Peyer's patch (tissue), 4 donors: Measurements from ENCODE around the gene TRIM56. TPM values are rescaled to one million over a fixed set of nuclear protein-coding genes. Genes with fewer than 3 reads are reported as not detected.
"Not testable (repeated sequence)": the region's sequence is repeated elsewhere in the genome, so short reads cannot be mapped to it uniquely, and the experiment has no call there.

Experiments
- DNase-seq, 3 donors: peaks; one replicate each; pipeline ENCODE4 v3.0.0-alpha.2; 2017 to 2019
- H3K27ac ChIP-seq, 4 donors: fragments of 200-600 bp; sonication (generic); one replicate each; pipeline ENCODE4 v1.5.1; 2016 to 2019
- H3K27me3 ChIP-seq, 2 donors: fragments of 200-600 bp; sonication (generic); one replicate each; pipeline ENCODE4 v1.5.1; 2019
- H3K36me3 ChIP-seq, 3 donors: fragments of 200-600 bp; sonication (generic); one replicate each; pipeline ENCODE4 v1.5.1; 2016 to 2019
- H3K4me1 ChIP-seq, 4 donors: fragments of 200-600 bp; sonication (generic); one replicate each; pipeline ENCODE4 v1.5.1; 2016 to 2019
- H3K4me3 ChIP-seq, 4 donors: fragments of 200-600 bp; sonication (generic); 1 replicate in 3 of 4; 2 replicates in 1 of 4; pipeline ENCODE4 v1.5.1; 2016 to 2019; ENCODE audit warnings: mild to moderate bottlenecking in 1 of 4
- H3K9me3 ChIP-seq, 4 donors: fragments of 200-600 bp; sonication (generic); one replicate each; pipeline ENCODE4 v1.5.1; 2016 to 2019; ENCODE audit warnings: mild to moderate bottlenecking in 1 of 4
- POLR2A ChIP-seq, 2 donors: fragments of 450-650 bp; IDR thresholded peaks; one replicate each; pipeline ENCODE4 v1.5.1; 2017; ENCODE audit warnings: antibody characterized with exemption in 2 of 2, mild to moderate bottlenecking in 2 of 2, moderate library complexity in 2 of 2
- total RNA-seq, 4 donors: library from RNA; depleted of rRNA; stranded (reverse); fragments of >200 nt; gene quantifications; one replicate each; pipeline ENCODE4 v1.1.0, GENCODE V29; 2016
- TF ChIP-seq, protein P1 (sequence below), 6 experiments: fragments of 450-650 bp in 4 of 6; fragments of 200-600 bp in 2 of 6; sonication (generic) in 1 of 6; IDR thresholded peaks; one replicate each; pipeline ENCODE4 v1.5.1; 2017 to 2019; ENCODE audit warnings: antibody characterized with exemption in 6 of 6, mild to moderate bottlenecking in 3 of 6, moderate library complexity in 1 of 6

TRIM56 gene
- total RNA-seq, 4 donors from 2014 or later: 19.4 to 43.7 (median 38.3) TPM

DNA sequence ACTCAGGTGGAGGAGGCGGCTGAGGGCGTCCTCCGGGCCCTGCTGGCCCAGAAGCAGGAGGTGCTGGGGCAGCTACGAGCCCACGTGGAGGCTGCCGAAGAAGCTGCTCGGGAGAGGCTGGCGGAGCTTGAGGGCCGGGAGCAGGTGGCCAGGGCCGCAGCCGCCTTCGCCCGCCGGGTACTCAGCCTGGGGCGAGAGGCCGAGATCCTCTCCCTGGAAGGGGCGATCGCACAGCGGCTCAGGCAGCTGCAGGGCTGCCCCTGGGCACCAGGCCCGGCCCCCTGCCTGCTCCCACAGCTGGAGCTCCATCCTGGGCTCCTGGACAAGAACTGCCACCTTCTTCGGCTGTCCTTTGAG is 2.8 kb downstream of the TRIM56 start:
- no peaks in the 10 kb centered on the region for H3K9me3 ChIP-seq
- no peak for TF ChIP-seq POLR2A (IDR thresholded peaks at IDR 0.05)
- TF ChIP-seq, protein P1, sequence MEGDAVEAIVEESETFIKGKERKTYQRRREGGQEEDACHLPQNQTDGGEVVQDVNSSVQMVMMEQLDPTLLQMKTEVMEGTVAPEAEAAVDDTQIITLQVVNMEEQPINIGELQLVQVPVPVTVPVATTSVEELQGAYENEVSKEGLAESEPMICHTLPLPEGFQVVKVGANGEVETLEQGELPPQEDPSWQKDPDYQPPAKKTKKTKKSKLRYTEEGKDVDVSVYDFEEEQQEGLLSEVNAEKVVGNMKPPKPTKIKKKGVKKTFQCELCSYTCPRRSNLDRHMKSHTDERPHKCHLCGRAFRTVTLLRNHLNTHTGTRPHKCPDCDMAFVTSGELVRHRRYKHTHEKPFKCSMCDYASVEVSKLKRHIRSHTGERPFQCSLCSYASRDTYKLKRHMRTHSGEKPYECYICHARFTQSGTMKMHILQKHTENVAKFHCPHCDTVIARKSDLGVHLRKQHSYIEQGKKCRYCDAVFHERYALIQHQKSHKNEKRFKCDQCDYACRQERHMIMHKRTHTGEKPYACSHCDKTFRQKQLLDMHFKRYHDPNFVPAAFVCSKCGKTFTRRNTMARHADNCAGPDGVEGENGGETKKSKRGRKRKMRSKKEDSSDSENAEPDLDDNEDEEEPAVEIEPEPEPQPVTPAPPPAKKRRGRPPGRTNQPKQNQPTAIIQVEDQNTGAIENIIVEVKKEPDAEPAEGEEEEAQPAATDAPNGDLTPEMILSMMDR (IDR thresholded peaks at IDR 0.05): no peak
- H3K27me3 ChIP-seq: no peaks in the 10 kb centered on the region
- H3K4me3 ChIP-seq: no peak overlapping the region
- peaks cover 0 to 36% (median 0%) of the 10 kb centered on the region in 3 donors for H3K36me3 ChIP-seq
- H3K27ac ChIP-seq: no peak overlapping the region
- no peak for DNase-seq
- peaks cover 0 to 27% (median 8%) of the 10 kb centered on the region in 4 donors for H3K4me1 ChIP-seq

DNA sequence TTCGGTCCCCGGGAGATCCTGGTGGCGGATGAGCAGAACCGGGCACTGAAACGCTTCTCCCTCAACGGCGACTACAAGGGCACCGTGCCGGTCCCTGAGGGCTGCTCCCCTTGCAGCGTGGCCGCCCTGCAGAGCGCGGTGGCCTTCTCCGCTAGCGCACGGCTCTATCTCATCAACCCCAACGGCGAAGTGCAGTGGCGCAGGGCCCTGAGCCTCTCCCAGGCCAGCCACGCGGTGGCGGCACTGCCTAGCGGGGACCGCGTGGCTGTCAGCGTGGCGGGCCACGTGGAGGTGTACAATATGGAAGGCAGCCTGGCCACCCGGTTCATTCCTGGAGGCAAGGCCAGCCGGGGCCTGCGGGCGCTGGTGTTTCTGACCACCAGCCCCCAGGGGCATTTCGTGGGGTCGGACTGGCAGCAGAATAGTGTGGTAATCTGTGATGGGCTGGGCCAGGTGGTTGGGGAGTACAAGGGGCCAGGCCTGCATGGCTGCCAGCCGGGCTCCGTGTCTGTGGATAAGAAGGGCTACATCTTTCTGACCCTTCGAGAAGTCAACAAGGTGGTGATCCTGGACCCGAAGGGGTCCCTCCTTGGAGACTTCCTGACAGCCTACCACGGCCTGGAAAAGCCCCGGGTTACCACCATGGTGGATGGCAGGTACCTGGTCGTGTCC is 3.7 kb downstream of the TRIM56 start:
- no peak overlapping the region for H3K4me3 ChIP-seq
- no peak overlapping the region for H3K27ac ChIP-seq
- peaks cover 0 to 27% (median 8%) of the 10 kb centered on the region in 4 donors for H3K4me1 ChIP-seq
- H3K27me3 ChIP-seq: no peaks in the 10 kb centered on the region
- H3K36me3 ChIP-seq: peaks cover 0 to 36% (median 0%) of the 10 kb centered on the region in 3 donors
- TF ChIP-seq, protein P1 (IDR thresholded peaks at IDR 0.05): no peak
- TF ChIP-seq POLR2A (IDR thresholded peaks at IDR 0.05): no peak
- no peak for DNase-seq
- H3K9me3 ChIP-seq: no peaks in the 10 kb centered on the region

- DNase-seq: no peak
- Histone ChIP-seq H3K27ac (no peak overlapping the region), H3K4me1 (peaks cover 0 to 28% (median 5%) of the 10 kb centered on the region in 4 donors), H3K27me3 (no peaks in the 10 kb centered on the region), H3K4me3 (no peak overlapping the region), H3K36me3 (peaks cover 0 to 36% (median 0%) of the 10 kb centered on the region in 3 donors), H3K9me3 (no peaks in the 10 kb centered on the region)
- TF ChIP-seq, protein P1 (IDR thresholded peaks at IDR 0.05): no peak
- TF ChIP-seq POLR2A (IDR thresholded peaks at IDR 0.05): no peak
These were observed 4.6 kb downstream of the TRIM56 start for GRCh38 chr7:101089876-101090275.

DNA sequence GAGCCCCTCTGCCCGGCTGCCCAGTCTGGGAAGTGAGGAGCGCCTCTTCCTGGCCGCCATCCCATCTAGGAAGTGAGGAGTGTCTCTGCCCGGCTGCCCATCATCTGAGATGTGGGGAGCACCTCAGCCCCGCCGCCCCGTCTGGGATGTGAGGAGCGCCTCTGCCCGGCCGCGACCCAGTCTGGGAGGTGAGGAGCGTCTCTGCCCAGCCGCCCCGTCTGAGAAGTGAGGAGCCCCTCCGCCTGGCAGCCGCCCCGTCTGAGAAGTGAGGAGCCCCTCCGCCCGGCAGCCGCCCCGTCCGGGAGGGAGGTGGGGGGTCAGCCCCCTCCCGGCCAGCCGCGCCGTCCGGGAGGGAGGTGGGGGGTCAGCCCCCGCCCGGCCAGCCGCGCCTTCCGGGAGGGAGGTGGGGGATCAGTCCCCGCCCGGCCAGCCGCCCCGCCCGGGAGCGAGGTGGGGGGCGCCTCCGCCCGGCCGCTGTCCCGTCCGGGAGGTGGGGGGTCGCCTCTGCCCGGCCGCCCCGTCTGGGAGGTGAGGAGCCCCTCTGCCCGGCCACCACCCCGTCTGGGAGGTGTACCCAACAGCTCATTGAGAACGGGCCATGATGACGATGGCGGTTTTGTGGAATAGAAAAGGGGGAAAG is 7.1 kb downstream of the TRIM56 start:
- H3K36me3 ChIP-seq: peaks cover 0 to 29% (median 0%) of the 10 kb centered on the region in 3 donors
- H3K27ac ChIP-seq, H3K9me3 ChIP-seq, H3K4me3 ChIP-seq, H3K27me3 ChIP-seq, DNase-seq: not testable (repeated sequence)
- peaks cover 0 to 23% (median 0%) of the 10 kb centered on the region in 4 donors for H3K4me1 ChIP-seq

DNA sequence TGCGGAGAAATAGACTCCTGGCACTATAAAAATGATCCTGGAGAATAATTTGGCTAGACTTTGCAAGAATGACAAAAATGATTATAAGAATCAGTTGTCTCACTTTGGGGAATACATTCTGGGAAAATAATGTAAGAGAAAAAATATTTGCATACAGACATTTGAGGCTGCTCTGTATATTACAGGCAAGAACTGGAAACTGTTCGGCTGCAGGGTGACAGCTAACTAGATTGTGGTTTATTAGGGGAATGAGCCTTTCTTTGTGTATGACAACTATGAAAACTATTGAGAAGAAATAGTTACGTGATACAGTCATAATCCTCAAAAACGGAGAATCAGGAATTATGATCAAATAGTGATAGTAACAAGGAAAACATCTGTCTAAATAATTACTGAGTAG is 8.6 kb downstream of the TRIM56 start:
- Histone ChIP-seq H3K27ac (no peak overlapping the region), H3K4me3 (no peak overlapping the region), H3K27me3 (no peaks in the 10 kb centered on the region), H3K9me3 (no peaks in the 10 kb centered on the region), H3K4me1 (peaks cover 0 to 24% (median 0%) of the 10 kb centered on the region in 4 donors), H3K36me3 (peaks cover 0 to 14% (median 0%) of the 10 kb centered on the region in 3 donors)
- DNase-seq: no peak
- TF ChIP-seq, protein P1 (IDR thresholded peaks at IDR 0.05): no peak
- TF ChIP-seq POLR2A (IDR thresholded peaks at IDR 0.05): no peak

DNA sequence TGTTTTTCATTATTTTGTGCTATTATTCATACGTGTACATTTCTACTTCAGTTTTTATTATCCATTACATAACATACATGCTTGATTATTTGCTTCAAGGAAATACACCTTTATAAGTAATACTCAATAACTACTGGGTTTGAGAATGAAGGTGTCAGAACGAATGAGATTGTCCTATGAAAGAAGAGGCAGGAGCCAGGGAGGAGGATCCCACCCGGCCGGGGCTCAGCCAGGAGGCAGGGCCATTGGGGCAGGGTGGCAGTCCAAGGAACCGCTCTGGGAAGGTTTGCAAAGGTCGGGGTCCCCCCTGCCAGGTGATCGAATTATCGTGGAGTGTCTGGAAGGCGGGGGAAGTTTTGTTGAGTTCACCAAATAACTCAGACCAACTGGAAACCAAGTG is 9.1 kb downstream of the TRIM56 start:
- TF ChIP-seq, protein P1 (IDR thresholded peaks at IDR 0.05): no peak
- no peak for TF ChIP-seq POLR2A (IDR thresholded peaks at IDR 0.05)
- Histone ChIP-seq H3K4me1 (peaks cover 0 to 22% (median 0%) of the 10 kb centered on the region in 4 donors), H3K27me3 (no peaks in the 10 kb centered on the region), H3K4me3 (no peak overlapping the region), H3K36me3 (peaks cover 0 to 9% (median 0%) of the 10 kb centered on the region in 3 donors), H3K27ac (no peak overlapping the region), H3K9me3 (no peaks in the 10 kb centered on the region)
- DNase-seq: no peak
